ENCODE measurements around the gene CYS1.
A peak's percentile ranks its signal among the peaks of the same experiment; 100 is the strongest.

CYS1 gene

GRCh38 chr2:10047616-10048500 is 32.4 kb downstream of the CYS1 start:
- TF ChIP-seq CTCF (conservative IDR thresholded peaks at IDR 0.05; ENCODE audit: low read depth) = no peak
- CTCF ChIA-PET = interaction anchor here (0.5 to 2.8 kb wide), 12 partner anchors 10 to 1164 kb away, joined by 3 to 13 read pairs (median 4); no protein-coding TSS in a partner anchor
- DNase-seq (ENCODE audit: low spot score) = no peak
- H3K27ac ChIP-seq = peak overlapping the region; percentile 96
- POLR2A ChIA-PET (ENCODE audit: low non-redundant PET) = no interaction called here

- DNase-seq (ENCODE audit: low spot score) = no peak
- ChIA-PET CTCF (interaction anchor here (0.6 to 2.8 kb wide), 5 partner anchors 63 to 277 kb away, joined by 3 to 8 read pairs (median 3); no protein-coding TSS in a partner anchor), POLR2A (ENCODE audit: low non-redundant PET) (no interaction called here)
These were observed 33.3 kb downstream of the CYS1 start for GRCh38 chr2:10046931-10047330.

GRCh38 chr2:10045561-10046355 is 34.5 kb downstream of the CYS1 start:
- ChIA-PET CTCF (interaction anchor here (0.7 to 1.2 kb wide), 3 partner anchors 26 to 389 kb away, joined by 3 to 4 read pairs (median 3); no protein-coding TSS in a partner anchor), POLR2A (ENCODE audit: low non-redundant PET) (no interaction called here)
- peak overlapping the region; percentile 96 for H3K27ac ChIP-seq
- no peak for TF ChIP-seq CTCF (conservative IDR thresholded peaks at IDR 0.05; ENCODE audit: low read depth)
- DNase-seq (ENCODE audit: low spot score) = no peak

More at GRCh38 chr2:10046931-10047330, 33.3 kb downstream of the CYS1 start:
- peak overlapping the region; percentile 96 for H3K27ac ChIP-seq
- TF ChIP-seq CTCF (conservative IDR thresholded peaks at IDR 0.05; ENCODE audit: low read depth) = no peak

- peak; percentile 96 for DNase-seq (ENCODE audit: low spot score)
- CTCF ChIA-PET = interaction anchor here (0.6 to 0.8 kb wide), 2 partner anchors 29 to 391 kb away, joined by 3 read pairs; no protein-coding TSS in a partner anchor
- POLR2A ChIA-PET (ENCODE audit: low non-redundant PET) = no interaction called here
- H3K27ac ChIP-seq = peak overlapping the region; percentile 96
- no peak for TF ChIP-seq CTCF (conservative IDR thresholded peaks at IDR 0.05; ENCODE audit: low read depth)
These were observed 36.2 kb downstream of the CYS1 start for GRCh38 chr2:10043906-10044601.

- ChIA-PET CTCF (interaction anchor here (0.6 to 0.8 kb wide), 2 partner anchors 29 to 391 kb away, joined by 3 read pairs; no protein-coding TSS in a partner anchor), POLR2A (ENCODE audit: low non-redundant PET) (interaction anchor here (0.6 kb wide), 1 partner anchor 273 kb away, joined by 3 read pairs; no protein-coding TSS in a partner anchor)
- H3K27ac ChIP-seq = peak within 1 kb of the TSS; percentile 96
- TF ChIP-seq CTCF (conservative IDR thresholded peaks at IDR 0.05; ENCODE audit: low read depth) = no peak
- DNase-seq (ENCODE audit: low spot score) = peak; percentile 93
These were observed 36.8 kb downstream of the CYS1 start, which contains the start of gene KLF11 for GRCh38 chr2:10043256-10043905. Gene KLF11 (plus strand): TSS chr2:10043550. CDS start chr2:10043717, 167 bp downstream.
